AG10803 (cell line): ENCODE data around the gene NCK2.

ENCODE experiments used
- DNase-seq: peaks from one replicate; pipeline ENCODE4 v3.0.0; 2010; ENCODE audit warnings: low read depth
- H3K4me3 ChIP-seq: 2 replicates; pipeline ENCODE4 v1.5.1; 2011; ENCODE audit warnings: mild to moderate bottlenecking, low read length, control low read depth
- TF ChIP-seq, protein P1 (sequence below): conservative IDR thresholded peaks from 2 replicates; pipeline ENCODE4 v1.5.1; 2011; ENCODE audit warnings: mild to moderate bottlenecking, low read length, control low read depth, inconsistent platforms

Gene NCK2

DNA sequence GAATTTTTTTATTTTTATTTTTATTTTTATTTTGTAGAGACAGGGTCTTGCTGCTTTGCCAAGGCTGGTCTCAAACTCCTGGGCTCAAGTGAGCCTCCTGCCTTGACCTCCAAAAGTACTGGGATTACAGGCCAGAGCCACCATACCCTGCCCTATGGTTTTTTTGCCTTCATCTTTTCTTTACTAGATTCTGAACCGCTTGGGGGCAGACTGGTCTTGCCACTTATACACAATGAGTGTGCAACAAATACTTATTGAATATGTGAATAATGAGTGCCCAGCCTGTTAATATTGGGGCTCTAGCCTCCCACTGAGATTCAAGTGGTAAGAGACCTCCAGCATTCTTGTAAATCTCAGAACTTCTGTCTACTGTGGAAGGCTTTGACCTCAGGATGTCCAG is 3.9 kb downstream of the NCK2 start:
- TF ChIP-seq, protein P1, sequence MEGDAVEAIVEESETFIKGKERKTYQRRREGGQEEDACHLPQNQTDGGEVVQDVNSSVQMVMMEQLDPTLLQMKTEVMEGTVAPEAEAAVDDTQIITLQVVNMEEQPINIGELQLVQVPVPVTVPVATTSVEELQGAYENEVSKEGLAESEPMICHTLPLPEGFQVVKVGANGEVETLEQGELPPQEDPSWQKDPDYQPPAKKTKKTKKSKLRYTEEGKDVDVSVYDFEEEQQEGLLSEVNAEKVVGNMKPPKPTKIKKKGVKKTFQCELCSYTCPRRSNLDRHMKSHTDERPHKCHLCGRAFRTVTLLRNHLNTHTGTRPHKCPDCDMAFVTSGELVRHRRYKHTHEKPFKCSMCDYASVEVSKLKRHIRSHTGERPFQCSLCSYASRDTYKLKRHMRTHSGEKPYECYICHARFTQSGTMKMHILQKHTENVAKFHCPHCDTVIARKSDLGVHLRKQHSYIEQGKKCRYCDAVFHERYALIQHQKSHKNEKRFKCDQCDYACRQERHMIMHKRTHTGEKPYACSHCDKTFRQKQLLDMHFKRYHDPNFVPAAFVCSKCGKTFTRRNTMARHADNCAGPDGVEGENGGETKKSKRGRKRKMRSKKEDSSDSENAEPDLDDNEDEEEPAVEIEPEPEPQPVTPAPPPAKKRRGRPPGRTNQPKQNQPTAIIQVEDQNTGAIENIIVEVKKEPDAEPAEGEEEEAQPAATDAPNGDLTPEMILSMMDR = no peak
- DNase-seq = no peak

DNA sequence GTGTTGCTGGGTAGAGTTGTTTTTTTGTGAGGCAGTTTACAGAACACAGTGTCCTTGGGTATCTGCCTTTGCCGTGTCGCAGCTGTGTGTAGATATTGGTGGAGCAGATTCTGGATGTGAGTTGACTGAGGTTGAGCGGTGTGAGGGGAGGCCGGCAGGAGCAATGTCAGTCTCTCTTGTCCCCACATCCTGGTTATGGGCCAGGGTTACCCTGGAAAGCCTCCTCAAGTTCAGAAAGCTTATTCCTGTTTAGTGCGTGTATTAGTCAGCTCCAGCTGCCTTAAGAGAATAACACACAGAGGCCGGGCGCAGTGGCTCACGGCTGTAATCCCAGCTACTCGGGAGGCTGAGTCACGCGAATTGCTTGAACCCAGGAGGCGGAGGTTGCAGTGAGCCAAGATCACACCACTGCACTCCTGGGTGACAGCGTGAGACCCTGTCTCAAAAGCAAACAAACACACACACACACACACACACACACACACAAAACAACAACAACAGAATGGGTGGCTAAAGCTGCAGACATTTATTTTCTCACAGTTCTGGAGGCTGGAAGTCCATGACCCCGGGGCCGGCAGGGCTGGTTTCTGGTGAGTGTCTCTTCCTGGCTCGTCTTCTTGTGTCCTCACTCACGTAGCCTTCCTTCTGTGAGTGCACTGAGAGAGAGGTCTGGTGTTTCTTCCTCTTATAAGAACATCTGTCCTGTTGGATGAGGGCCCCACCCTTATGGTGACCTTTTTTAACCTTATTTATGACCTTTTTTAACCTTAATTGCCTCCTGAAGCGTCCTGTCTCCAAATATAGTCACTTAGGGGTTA is 5.1 kb downstream of the NCK2 start:
- no peak overlapping the region for H3K4me3 ChIP-seq
- TF ChIP-seq, protein P1 = no peak
- DNase-seq = no peak

More for the DNA sequence above, 3.9 kb downstream of the NCK2 start:
- no peak overlapping the region for H3K4me3 ChIP-seq

- no peak overlapping the region for H3K4me3 ChIP-seq
- no peak for DNase-seq
- TF ChIP-seq, protein P1 = no peak
Observed at GRCh38 chr2:105750735-105751134, 6.0 kb downstream of the NCK2 start.

- TF ChIP-seq, protein P1 = no peak
- H3K4me3 ChIP-seq = no peak overlapping the region
- no peak for DNase-seq
Observed at GRCh38 chr2:105751272-105751671, 6.6 kb downstream of the NCK2 start.

DNA sequence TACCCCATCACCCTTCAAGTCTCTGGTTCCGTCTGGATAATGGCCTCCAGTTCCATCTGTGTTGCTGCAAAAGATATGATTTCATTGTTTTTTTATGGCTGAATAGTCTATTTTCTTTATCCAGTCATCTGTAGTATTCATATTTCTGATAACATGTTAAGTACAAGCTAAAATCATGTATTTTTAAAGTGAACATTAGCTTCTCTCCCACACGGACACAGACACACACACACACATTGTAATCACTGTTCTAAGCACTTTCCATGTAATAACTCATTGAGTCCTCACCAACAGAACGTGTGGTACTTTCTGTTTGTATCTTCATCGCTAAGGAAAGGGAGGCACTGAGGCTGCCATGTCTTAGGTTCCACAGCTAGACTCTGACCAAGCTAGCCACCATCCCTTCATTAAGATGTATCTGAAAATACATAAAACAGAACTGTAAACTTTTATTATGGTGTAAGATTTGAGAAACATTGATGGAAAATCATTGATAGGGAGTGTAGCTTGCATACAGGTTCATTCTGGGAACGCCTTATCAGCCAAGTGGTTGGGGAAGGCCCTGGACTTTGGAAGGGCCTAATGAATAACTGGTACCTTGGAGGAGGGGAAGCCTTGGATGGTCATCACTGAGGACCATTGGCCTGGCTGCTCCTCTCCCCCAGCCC is 8.1 kb downstream of the NCK2 start:
- no peak overlapping the region for H3K4me3 ChIP-seq
- TF ChIP-seq, protein P1 = no peak
- no peak for DNase-seq

GRCh38 chr2:105753380-105753779 is 8.7 kb downstream of the NCK2 start:
- H3K4me3 ChIP-seq = no peak overlapping the region
- no peak for DNase-seq
- TF ChIP-seq, protein P1 = no peak

GRCh38 chr2:105754011-105754410 is 9.3 kb downstream of the NCK2 start:
- no peak for DNase-seq
- H3K4me3 ChIP-seq = no peak overlapping the region
- TF ChIP-seq, protein P1 = no peak
